Kidney (tissue), 14 donors: Measurements from ENCODE around the gene PRKAR2B. TPM values are rescaled to one million over a fixed set of nuclear protein-coding genes. Genes with fewer than 3 reads are reported as not detected.

Experiments used
- DNase-seq, 5 donors: peaks; one replicate each; pipeline ENCODE4 v3.0.0-alpha.2; 2013 to 2020
- FAIRE-seq: peaks from 2 replicates; lab custom pipeline; 2012; peaks lifted over from hg19 to GRCh38; lab: Jason Lieb, UNC
- H3K27ac ChIP-seq, 2 donors: one replicate each; pipeline ENCODE4 v1.7.0; 2013; ENCODE audit warnings: low read depth in 2 of 2, low read length in 2 of 2, inconsistent platforms in 1 of 2
- H3K27me3 ChIP-seq: one replicate; pipeline ENCODE4 v1.7.1; 2013; ENCODE audit warnings: low read length, inconsistent platforms; ENCODE audit not compliant: control insufficient read depth, insufficient read depth
- H3K36me3 ChIP-seq, 3 donors: one replicate each; pipeline versions ENCODE4 v1.7.0 to v1.7.1; 2013; ENCODE audit warnings: low read length in 3 of 3, control low read depth in 1 of 3, inconsistent platforms in 1 of 3; ENCODE audit not compliant: insufficient read depth in 3 of 3, control insufficient read depth in 2 of 3
- H3K4me1 ChIP-seq, 3 donors: one replicate each; pipeline versions ENCODE4 v1.7.0 to v1.7.1; 2013; ENCODE audit warnings: low read length in 3 of 3, inconsistent platforms in 1 of 3, low read depth in 1 of 3; ENCODE audit not compliant: control insufficient read depth in 2 of 3, insufficient read depth in 2 of 3
- H3K4me3 ChIP-seq, 3 donors: one replicate each; pipeline versions ENCODE4 v1.7.0 to v1.8.1; 2013; ENCODE audit warnings: low read length in 3 of 3, control low read depth in 1 of 3, inconsistent platforms in 1 of 3
- H3K9ac ChIP-seq, 3 donors: one replicate each; pipeline versions ENCODE4 v1.7.0 to v1.7.1; 2013; ENCODE audit warnings: low read length in 3 of 3, control low read depth in 1 of 3, inconsistent platforms in 1 of 3
- H3K9me3 ChIP-seq, 3 donors: one replicate each; pipeline versions ENCODE4 v1.7.0 to v1.7.1; 2013; ENCODE audit warnings: low read length in 3 of 3, control low read depth in 1 of 3, inconsistent platforms in 1 of 3; ENCODE audit not compliant: control insufficient read depth in 2 of 3, insufficient read depth in 1 of 3
- CTCF ChIP-seq: IDR thresholded peaks from 3 replicates; pipeline ENCODE4 v1.5.1; 2012; ENCODE audit warnings: mild to moderate bottlenecking, moderate library complexity, borderline replicate concordance; ENCODE audit not compliant: insufficient read depth; ENCODE audit errors: extremely low read depth
- intact Hi-C: fragments of 100-400 bp; cut with DNase I; formaldehyde crosslinking; loops from one replicate; pipeline ENCODE4 v1.11.1; 2022
- polyA plus RNA-seq: library from polyadenylated mRNA; stranded (reverse); fragments of 350-450 nt; fragmentation: Illumina TruSeq; extraction: RNeasy Lipid Tissue Mini Kit (QIAGEN cat#74804); gene quantifications from one replicate; pipeline ENCODE4 v1.2.3, GENCODE V29; 2014; ENCODE audit warnings: low read depth, low replicate concordance; ENCODE audit not compliant: insufficient read depth
- total RNA-seq: library from RNA; stranded (reverse); fragmentation: NEBNext Ultra II Directional; extraction: Animal tissue kit (Norgen Biotek cat#: 25700); gene quantifications from one replicate; pipeline ENCODE4 v1.2.1, GENCODE V29; 2021
- donor health status: control.
- donor health status: control.
- donor health status: control.
- donor health status: control.
- donor health status: control.
- donor health status: DM: yes; HTN: yes; CAD: no.
- donor health status: Normal renal cell carcinoma (clear cell type).

Gene PRKAR2B
- total and polyA plus RNA-seq, 2 donors from 2014 or later = 6.9 to 7.3 TPM

GRCh38 chr7:107128748-107129147 lies 84.2 kb downstream of the PRKAR2B start:
- no peak for TF ChIP-seq CTCF
- Histone ChIP-seq H3K27me3 (no peaks in the 10 kb centered on the region), H3K4me1 (no peaks in the 10 kb centered on the region), H3K9ac (no peak overlapping the region), H3K36me3 (no peaks in the 10 kb centered on the region), H3K4me3 (no peak overlapping the region), H3K9me3 (no peaks in the 10 kb centered on the region), H3K27ac (no peak overlapping the region)
- intact Hi-C loops = no loop called here
- DNase-seq (no peak), FAIRE-seq (no peak)

- Histone ChIP-seq H3K9me3 (no peaks in the 10 kb centered on the region), H3K27me3 (no peaks in the 10 kb centered on the region), H3K9ac (no peak overlapping the region), H3K36me3 (no peaks in the 10 kb centered on the region), H3K4me3 (no peak overlapping the region), H3K27ac (no peak overlapping the region), H3K4me1 (no peaks in the 10 kb centered on the region)
- TF ChIP-seq CTCF = no peak
- intact Hi-C loops = no loop called here
- DNase-seq (no peak), FAIRE-seq (no peak)
Measured at GRCh38 chr7:107130487-107131220, 86.1 kb downstream of the PRKAR2B start.

GRCh38 chr7:107133396-107133795 lies 88.9 kb downstream of the PRKAR2B start:
- Histone ChIP-seq H3K36me3 (no peaks in the 10 kb centered on the region), H3K9ac (no peak overlapping the region), H3K27ac (no peak overlapping the region), H3K27me3 (no peaks in the 10 kb centered on the region), H3K4me3 (no peak overlapping the region), H3K9me3 (no peaks in the 10 kb centered on the region), H3K4me1 (no peaks in the 10 kb centered on the region)
- no peak for FAIRE-seq
- TF ChIP-seq CTCF = no peak
- DNase-seq = no peak
- intact Hi-C loops = no loop called here
